Activated T-cell treated with anti-CD3 and anti-CD28 coated beads, Interleukin-2, amount 50 U/mL, for 4 hours (primary cell): ENCODE data around the gene VWA7. TPM values are rescaled to one million over a fixed set of nuclear protein-coding genes. Genes with fewer than 3 reads are reported as not detected.
A peak's percentile ranks its signal among the peaks of the same experiment; 100 is the strongest.

Source experiments
- ATAC-seq, 2 donors: fragments of 200-7000 bp; cut with Tn5 transposase; one replicate each; pipeline ENCODE4 v1.10.0; 2021
- DNase-seq: peaks from one replicate; pipeline ENCODE4 v3.0.0-alpha.2; 2020
- H3K27me3 Mint-ChIP-seq: one replicate; pipeline ENCODE4 v1.8.0; 2021; ENCODE audit warnings: low read depth, mixed read lengths
- H3K36me3 Mint-ChIP-seq: one replicate; pipeline ENCODE4 v1.8.0; 2022; ENCODE audit warnings: mixed read lengths; ENCODE audit not compliant: insufficient read depth
- H3K4me1 Mint-ChIP-seq: one replicate; pipeline ENCODE4 v1.8.0; 2021; ENCODE audit warnings: low read depth, mixed read lengths
- H3K4me3 Mint-ChIP-seq: one replicate; pipeline ENCODE4 v1.8.0; 2021; ENCODE audit warnings: mild to moderate bottlenecking, moderate library complexity, mixed read lengths
- H3K9me3 Mint-ChIP-seq: one replicate; pipeline ENCODE4 v1.8.0; 2021; ENCODE audit warnings: mixed read lengths
- total RNA-seq, 3 donors: library from RNA; stranded (reverse); gene quantifications; one replicate each; pipeline ENCODE4 v1.2.1, GENCODE V29; 2021

Gene VWA7
- total RNA-seq, 3 donors from 2014 or later, result 1.4 TPM

- Mint-ChIP-seq H3K27me3 (no peaks in the 10 kb centered on the region), H3K9me3 (no peaks in the 10 kb centered on the region), H3K4me3 (no peak within 1 kb of the TSS), H3K36me3 (peaks cover 22% of the 10 kb centered on the region), H3K4me1 (peaks cover 2% of the 10 kb centered on the region)
- DNase-seq (no peak), ATAC-seq (no peak)
These were observed 14.8 kb downstream of the VWA7 start, which contains the start of gene SAPCD1 for GRCh38 chr6:31762356-31762755. Gene SAPCD1 (plus strand): TSS chr6:31762656. CDS start chr6:31763055, 399 bp downstream.

- peaks cover 22% of the 10 kb centered on the region for H3K36me3 Mint-ChIP-seq
- ATAC-seq (no peak), DNase-seq (no peak)
- no peaks in the 10 kb centered on the region for H3K27me3 Mint-ChIP-seq
- H3K4me3 Mint-ChIP-seq, result no peak overlapping the region
- H3K9me3 Mint-ChIP-seq, result no peaks in the 10 kb centered on the region
- H3K4me1 Mint-ChIP-seq, result peaks cover 2% of the 10 kb centered on the region
These were observed 15.8 kb downstream of the VWA7 start for GRCh38 chr6:31761343-31761742.

- Mint-ChIP-seq H3K27me3 (no peaks in the 10 kb centered on the region), H3K9me3 (no peaks in the 10 kb centered on the region), H3K4me3 (no peak overlapping the region), H3K4me1 (peaks cover 2% of the 10 kb centered on the region), H3K36me3 (peaks cover 22% of the 10 kb centered on the region)
- ATAC-seq, result no peak
- no peak for DNase-seq
These were observed 16.3 kb downstream of the VWA7 start for GRCh38 chr6:31760790-31761189.

GRCh38 chr6:31758281-31758680 is 18.8 kb downstream of the VWA7 start:
- H3K9me3 Mint-ChIP-seq, result no peaks in the 10 kb centered on the region
- ATAC-seq (no peak), DNase-seq (no peak)
- H3K36me3 Mint-ChIP-seq, result peaks cover 18% of the 10 kb centered on the region
- H3K27me3 Mint-ChIP-seq, result no peaks in the 10 kb centered on the region
- no peak overlapping the region for H3K4me3 Mint-ChIP-seq
- no peaks in the 10 kb centered on the region for H3K4me1 Mint-ChIP-seq

GRCh38 chr6:31752739-31753319 is 24.3 kb downstream of the VWA7 start:
- Mint-ChIP-seq H3K9me3 (no peaks in the 10 kb centered on the region), H3K4me1 (no peaks in the 10 kb centered on the region), H3K27me3 (no peaks in the 10 kb centered on the region), H3K4me3 (no peak overlapping the region), H3K36me3 (peaks cover 4% of the 10 kb centered on the region)
- ATAC-seq (no peak), DNase-seq (no peak)

DNA sequence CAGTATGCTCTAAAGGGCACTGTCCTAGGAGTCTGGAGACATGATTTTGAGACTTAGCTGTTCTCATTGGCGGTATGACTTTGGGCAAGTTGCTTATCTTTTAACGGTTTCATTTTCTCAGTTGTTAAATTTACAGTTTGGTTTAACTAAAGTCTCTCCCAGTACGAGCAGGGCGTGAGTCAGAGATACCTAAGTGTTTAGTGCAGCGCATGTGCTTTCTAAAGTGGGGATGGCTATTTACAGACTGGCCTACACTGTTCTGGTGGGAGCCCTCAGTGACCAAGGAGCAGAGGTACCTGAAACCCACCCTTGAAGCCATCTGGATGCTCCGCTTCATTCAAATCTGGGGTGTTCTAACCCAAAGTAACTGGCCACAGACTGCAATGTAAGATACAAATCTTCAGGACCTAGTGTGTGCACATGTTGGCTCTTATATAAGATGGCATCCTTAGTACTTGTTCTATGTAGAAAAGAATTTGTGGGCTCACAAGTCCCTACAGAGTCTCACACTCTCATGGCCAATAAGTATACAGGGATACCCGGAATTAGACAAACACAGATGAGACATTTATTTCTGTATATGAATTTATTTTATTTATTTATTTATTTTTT is 26.6 kb downstream of the VWA7 start:
- Mint-ChIP-seq H3K9me3 (no peaks in the 10 kb centered on the region), H3K4me1 (no peaks in the 10 kb centered on the region), H3K36me3 (peaks cover 9% of the 10 kb centered on the region), H3K4me3 (no peak overlapping the region), H3K27me3 (no peaks in the 10 kb centered on the region)
- ATAC-seq (no peak), DNase-seq (no peak)

GRCh38 chr6:31749301-31750036 is 27.7 kb downstream of the VWA7 start:
- Mint-ChIP-seq H3K9me3 (no peaks in the 10 kb centered on the region), H3K36me3 (peaks cover 9% of the 10 kb centered on the region), H3K4me1 (no peaks in the 10 kb centered on the region), H3K27me3 (no peaks in the 10 kb centered on the region), H3K4me3 (no peak overlapping the region)
- no peak for DNase-seq
- no peak for ATAC-seq

DNA sequence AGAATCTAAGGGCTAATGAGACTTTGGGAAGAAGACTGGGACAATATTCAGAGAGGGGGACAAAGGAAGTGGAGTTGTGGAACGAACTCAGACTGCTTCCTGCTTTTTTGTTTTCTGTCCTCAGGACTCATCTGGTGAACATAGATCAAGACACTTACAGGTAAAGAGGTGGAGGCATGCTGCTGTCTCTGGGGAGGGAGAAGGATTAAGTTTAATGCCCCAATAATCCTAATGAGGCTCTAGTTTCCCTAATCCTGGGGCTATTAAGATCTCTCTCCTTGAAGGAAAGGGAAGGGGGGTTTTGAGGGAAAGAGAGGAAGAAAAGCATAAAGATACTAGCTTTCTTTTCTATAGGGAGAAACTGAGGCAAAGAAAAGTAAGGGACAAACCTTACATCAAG is 32.7 kb downstream of the VWA7 start:
- Mint-ChIP-seq H3K36me3 (peaks cover 13% of the 10 kb centered on the region), H3K9me3 (no peaks in the 10 kb centered on the region), H3K4me3 (no peak overlapping the region), H3K4me1 (peaks cover 20% of the 10 kb centered on the region), H3K27me3 (no peaks in the 10 kb centered on the region)
- no peak for DNase-seq
- no peak for ATAC-seq

DNA sequence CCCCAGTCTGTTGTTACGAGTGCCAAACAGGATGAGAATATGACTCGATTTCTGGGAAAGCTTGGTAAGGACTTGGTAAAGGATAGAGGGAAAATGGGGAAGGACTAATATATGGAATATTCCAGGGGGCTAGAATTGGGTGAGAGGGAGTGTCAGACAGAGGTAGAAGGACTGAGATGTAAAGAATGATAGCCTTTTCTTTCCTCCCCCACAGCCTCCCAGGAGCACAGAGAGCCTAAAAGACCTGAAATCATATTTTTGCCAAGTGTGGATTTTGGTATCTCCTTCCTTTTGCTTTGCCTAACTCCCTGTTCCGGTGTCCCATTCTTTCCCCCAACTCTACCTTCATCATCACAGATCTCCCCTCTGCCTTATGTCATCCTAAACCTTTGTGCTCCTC is 34.2 kb downstream of the VWA7 start:
- peaks cover 35% of the 10 kb centered on the region for H3K4me1 Mint-ChIP-seq
- no peaks in the 10 kb centered on the region for H3K27me3 Mint-ChIP-seq
- DNase-seq, result no peak
- no peak overlapping the region for H3K4me3 Mint-ChIP-seq
- no peaks in the 10 kb centered on the region for H3K9me3 Mint-ChIP-seq
- peaks cover 13% of the 10 kb centered on the region for H3K36me3 Mint-ChIP-seq
- ATAC-seq, result no peak

DNA sequence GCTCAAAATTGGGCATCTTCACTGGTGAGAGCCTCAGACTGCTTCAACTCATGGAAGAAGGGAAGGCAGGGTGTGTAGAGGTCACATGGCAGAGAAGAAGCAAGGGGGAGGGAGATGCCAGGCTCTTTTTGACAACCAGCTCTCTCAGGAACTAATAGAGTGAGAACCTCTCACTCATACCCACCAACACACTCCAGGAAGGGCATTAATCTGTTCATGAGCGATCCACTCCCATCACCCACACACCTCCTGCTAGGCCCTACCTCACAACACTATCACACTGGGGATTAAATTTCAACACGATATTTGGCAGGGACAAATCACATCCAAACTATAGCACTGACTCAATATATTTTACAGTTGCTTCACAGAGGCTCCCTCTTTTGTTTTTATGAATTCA is 35.3 kb downstream of the VWA7 start:
- Mint-ChIP-seq H3K36me3 (peaks cover 8% of the 10 kb centered on the region), H3K27me3 (no peaks in the 10 kb centered on the region), H3K9me3 (no peaks in the 10 kb centered on the region), H3K4me1 (peaks cover 45% of the 10 kb centered on the region), H3K4me3 (no peak overlapping the region)
- DNase-seq, result no peak
- ATAC-seq, result no peak

DNA sequence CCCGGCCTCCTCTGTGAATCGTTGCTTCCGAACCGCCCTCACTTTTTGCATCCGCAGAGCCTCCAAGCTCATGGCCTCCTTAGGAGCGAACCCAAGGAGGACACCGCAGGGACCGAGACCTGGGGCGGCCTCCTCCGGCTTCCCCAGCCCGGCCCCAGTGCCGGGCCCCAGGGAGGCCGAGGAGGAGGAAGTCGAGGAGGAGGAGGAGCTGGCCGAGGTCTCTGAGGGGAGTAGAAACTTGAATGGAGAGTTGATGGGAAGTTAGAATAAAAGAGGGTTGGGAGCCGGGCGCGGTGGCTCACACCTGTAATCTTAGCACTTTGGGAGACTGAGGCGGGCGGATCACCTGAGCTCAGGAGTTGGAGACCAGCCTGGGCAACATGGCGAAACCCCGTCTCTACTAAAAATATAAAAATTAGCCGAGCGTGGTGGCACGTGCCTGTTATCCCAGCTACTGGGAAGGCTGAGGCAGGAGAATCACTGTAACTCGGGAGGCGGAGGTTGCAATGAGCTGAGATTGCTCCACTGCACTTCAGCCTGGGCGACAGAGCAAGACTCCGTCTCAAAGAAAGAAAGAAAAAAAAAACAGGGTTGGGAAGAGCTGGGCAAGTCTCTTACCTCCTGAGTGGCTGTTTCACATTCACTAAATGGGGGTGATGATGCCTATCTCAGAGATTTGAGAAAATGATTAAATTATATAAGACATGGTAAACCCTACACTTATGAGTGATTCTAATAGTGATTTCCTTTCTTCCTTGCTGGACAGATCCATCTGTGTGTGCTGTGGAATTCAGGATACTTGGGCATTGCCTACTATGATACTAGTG is 36.5 kb downstream of the VWA7 start:
- Mint-ChIP-seq H3K4me3 (peak overlapping the region; percentile 95), H3K27me3 (no peaks in the 10 kb centered on the region), H3K36me3 (peaks cover 8% of the 10 kb centered on the region), H3K9me3 (no peaks in the 10 kb centered on the region), H3K4me1 (peaks cover 52% of the 10 kb centered on the region)
- ATAC-seq, result peak in 1 of 2 donors; percentile 0
- no peak for DNase-seq

DNA sequence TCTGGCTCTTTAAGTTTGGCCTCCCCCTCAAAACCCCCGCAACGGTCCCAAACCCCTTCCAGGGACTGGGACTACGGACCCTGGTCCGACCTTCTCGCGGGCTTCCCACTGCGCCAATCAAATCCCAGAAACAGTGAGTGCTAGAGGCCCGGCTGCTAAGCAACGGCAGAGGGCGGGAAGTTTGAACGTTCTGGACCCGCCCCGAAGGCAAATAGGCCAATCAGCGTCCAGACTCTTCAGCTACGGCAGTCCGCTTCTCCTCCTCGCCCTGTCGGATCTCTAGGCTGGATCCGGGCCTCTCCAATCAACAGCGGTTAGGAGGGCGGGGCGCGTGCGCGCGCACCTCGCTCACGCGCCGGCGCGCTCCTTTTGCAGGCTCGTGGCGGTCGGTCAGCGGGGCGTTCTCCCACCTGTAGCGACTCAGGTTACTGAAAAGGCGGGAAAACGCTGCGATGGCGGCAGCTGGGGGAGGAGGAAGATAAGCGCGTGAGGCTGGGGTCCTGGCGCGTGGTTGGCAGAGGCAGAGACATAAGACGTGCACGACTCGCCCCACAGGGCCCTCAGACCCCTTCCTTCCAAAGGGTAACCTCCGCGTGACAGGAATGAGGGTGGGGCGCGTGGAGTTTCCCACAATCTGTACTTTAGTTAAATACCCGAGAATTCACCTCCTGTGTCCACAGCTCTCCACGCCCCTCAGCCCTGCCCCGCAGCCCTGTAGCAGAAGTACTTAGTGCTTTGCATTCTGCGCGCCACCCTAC is 37.3 kb downstream of the VWA7 start, which contains the start of gene MSH5:
Gene MSH5, plus strand, starts transcription at position 367 of the 758 bp plus-strand sequence. CDS start 462 bp downstream, outside the sequence.
- H3K9me3 Mint-ChIP-seq, result no peaks in the 10 kb centered on the region
- no peaks in the 10 kb centered on the region for H3K27me3 Mint-ChIP-seq
- peak; percentile 91 for DNase-seq
- H3K4me3 Mint-ChIP-seq, result peak within 1 kb of the TSS; percentile 95
- peak; percentile 93 to 94 for ATAC-seq
- peaks cover 8% of the 10 kb centered on the region for H3K36me3 Mint-ChIP-seq
- H3K4me1 Mint-ChIP-seq, result peaks cover 54% of the 10 kb centered on the region

GRCh38 chr6:31737991-31738979 is 38.8 kb downstream of the VWA7 start:
- Mint-ChIP-seq H3K4me1 (peaks cover 66% of the 10 kb centered on the region), H3K27me3 (no peaks in the 10 kb centered on the region), H3K9me3 (no peaks in the 10 kb centered on the region), H3K36me3 (peaks cover 14% of the 10 kb centered on the region), H3K4me3 (peak overlapping the region; percentile 98)
- DNase-seq (peak; percentile 53), ATAC-seq (no peak)
